HG03469 (cell line): ENCODE results near the gene ITGB1.

Experiments used
- ATAC-seq: cut with Tn5 transposase; IDR thresholded peaks from one replicate; pipeline ENCODE4 v1.9.1; 2021; ENCODE audit warnings: mild to moderate bottlenecking, moderate library complexity, moderate number of reproducible peaks; ENCODE audit not compliant: unreplicated experiment

The ITGB1 gene

GRCh38 chr10:32893916-32894664, 63.9 kb downstream of the ITGB1 start:
- ATAC-seq = no peak

DNA sequence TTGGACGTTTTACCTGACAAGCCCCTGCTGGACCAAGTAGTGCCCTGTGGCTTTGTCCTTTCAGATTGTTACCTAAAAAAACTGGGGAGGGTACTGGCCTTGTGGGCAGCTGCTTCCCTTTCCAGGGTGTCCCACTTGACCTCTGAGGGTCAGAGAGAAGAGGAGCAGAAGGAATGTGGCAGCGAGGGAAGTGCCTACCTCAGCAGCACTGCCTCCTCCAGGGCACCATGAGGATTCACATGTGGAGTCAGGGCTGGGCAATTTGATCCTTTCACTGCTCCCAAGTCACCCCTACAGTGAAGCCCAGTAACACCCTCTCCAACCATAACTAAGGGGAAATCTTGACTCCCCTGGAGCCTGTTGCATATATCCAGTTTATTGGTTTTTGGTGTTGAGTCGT, 64.6 kb downstream of the ITGB1 start:
- ATAC-seq = no peak

DNA sequence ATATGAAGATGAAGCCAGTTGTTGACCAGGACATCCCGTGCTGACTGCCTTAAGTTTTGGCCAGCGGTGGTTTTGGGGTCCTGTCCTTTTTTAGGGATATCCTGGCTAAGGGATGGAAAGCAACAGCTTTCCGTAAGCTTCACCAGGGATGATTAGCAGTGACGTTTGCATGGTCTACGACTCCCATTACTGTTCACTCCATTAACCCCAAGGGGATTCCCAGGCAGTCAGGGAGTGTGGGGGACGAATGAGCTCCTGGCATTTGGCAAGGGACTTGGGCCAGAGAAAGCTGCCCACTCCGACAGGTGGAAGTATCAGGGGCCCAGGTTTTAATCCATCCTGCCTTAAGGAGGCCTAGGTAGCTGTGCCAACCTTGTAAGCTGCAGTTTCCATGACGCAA, 66.8 kb downstream of the ITGB1 start:
- no peak for ATAC-seq

- ATAC-seq = no peak
Measured at GRCh38 chr10:32890444-32890843, 67.6 kb downstream of the ITGB1 start.

GRCh38 chr10:32889631-32890212, 68.3 kb downstream of the ITGB1 start:
- no peak for ATAC-seq

GRCh38 chr10:32888161-32888927, 69.7 kb downstream of the ITGB1 start:
- ATAC-seq = no peak

- no peak for ATAC-seq
Measured at GRCh38 chr10:32887481-32887880, 70.5 kb downstream of the ITGB1 start.

DNA sequence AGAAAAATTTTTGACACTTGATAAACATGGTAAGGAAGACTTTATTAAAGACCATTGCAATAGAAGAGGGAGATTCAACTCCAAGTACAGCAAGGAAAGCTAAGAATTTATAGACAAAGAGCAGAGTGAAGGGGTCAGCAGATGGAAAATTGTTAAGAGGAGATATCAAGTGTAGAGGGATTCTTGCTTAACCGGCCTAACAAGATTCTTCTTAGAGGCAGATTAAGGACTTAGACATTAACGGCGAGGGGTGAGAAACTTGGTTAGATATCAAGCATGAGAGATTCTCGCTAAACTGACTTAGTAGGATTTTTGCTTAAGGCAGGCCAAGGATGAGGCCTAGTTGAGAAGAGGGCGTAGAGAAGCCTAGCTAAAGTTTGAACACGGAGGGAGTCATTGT, 76.0 kb downstream of the ITGB1 start:
- no peak for ATAC-seq

GRCh38 chr10:32878646-32879045, 79.4 kb downstream of the ITGB1 start:
- no peak for ATAC-seq

DNA sequence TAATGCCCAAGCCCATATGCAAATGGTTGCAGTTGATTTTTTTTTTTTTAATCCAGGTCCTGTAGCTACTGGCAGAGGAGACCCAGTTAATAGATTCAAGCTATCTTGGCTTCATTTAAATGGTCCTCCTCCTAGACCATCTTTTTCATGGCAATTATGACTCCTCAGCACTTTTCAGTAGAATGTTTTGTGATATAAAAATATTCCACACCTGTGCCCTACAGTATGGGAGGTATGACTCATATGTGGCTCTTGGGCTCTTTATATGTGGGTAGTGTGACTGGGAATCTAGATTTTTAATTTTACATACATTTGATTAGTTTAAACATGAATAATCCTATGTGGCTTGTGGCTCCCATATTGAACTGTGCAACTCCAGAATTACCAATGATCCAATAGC, 80.1 kb downstream of the ITGB1 start:
- no peak for ATAC-seq

DNA sequence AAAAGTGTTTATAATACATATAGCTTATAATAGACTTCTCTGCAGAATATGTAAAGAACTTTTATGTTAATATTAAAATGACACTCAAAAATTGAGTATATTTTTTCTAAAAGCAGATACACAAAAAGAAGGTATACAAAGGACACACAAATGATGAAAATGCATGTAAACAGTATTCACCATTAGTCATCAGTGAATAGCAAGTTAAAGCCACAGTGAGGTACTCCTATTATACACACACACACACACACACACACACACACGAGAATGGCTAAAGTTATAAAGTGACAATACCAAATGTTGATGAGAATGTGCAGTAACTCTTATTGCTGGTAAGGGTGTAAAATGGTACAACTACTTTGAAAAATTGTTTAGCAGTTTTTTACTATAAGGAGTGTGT, 92.9 kb downstream of the ITGB1 start:
- ATAC-seq = no peak

DNA sequence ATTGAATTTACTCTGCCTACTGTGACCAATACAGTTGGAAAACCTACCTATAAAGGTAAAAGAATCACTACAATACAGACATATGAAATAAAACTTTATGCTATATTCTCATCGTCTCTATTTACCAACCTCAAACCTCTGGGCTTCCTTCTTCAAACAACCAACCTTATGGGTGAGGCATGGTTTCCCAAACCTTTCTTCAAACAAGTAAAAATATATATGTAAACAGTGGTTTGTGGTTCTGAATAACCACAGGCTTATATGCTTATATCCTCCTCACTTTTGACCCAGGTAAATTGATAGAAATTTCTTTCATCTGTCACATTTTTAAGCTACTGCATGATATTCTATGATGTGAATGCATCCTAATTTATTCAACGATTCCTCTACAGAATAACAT, 103.6 kb downstream of the ITGB1 start:
- no peak for ATAC-seq

GRCh38 chr10:32851301-32851700, 106.7 kb downstream of the ITGB1 start:
- ATAC-seq = no peak
